AML-193 (cell line): ENCODE measurements around the gene GABRR2.

Source experiments
- DNase-seq, 2 experiments: peaks; one replicate each; lab custom pipeline; 2025; lab: John Stamatoyannopoulos, UW

Gene GABRR2

DNA sequence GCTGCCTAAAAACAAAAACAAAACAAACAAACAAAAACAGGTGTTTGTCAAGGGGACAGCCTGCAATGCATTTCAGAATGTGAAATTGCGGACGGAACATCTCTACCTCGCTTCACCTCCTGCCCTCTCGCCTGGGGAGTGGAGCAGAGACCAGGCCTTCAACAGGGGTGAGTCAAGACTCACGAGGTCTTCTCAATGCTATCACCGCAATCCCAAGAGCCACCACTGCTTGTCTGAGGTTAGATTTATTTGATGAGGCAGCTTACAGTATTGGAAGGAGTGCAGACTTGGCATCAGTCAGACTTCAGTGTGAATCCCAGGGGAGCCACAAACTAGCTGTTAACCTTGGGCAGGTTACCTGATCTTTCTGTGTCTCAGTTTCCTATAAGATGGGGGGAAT lies 105.6 kb downstream of the GABRR2 start:
- no peak for DNase-seq

DNA sequence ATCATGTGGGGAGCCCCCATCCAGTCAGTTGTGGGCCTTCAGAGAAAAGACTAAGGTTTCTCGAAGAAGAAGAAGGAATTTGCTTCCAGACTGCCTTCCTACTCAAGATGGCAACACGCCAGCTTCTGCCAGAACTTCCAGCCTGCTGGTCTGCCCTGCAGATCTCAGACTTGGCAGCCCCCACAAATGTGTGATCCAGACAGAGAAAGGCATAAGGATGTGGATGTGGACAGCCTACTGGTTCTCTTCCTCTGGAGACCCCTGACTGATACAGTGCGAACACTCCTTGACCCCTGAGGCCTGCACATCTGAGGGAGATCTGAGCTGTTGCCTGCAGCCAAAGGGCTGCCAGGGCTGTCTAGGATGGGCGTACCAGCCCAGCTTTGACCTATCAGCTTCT lies 106.5 kb downstream of the GABRR2 start:
- no peak for DNase-seq
